Stimulated activated CD8-positive, alpha-beta memory T cell treated with anti-CD3 and anti-CD28 coated beads, Interleukin-12 subunit alpha, Interleukin-12 subunit beta, amount 100 ng/mL, for 1 hour (primary cell): ENCODE results near the gene LRRC45.
"Not testable (repeated sequence)": the region's sequence is repeated elsewhere in the genome, so short reads cannot be mapped to it uniquely, and the experiment has no call there.

Source experiments
- DNase-seq: peaks from one replicate; pipeline ENCODE4 v3.0.0-alpha.2; 2020; ENCODE audit warnings: low read depth

LRRC45 gene

GRCh38 chr17:82022981-82023446 is at the start of gene LRRC45:
LRRC45 (plus strand) TSS chr17:82023305; CDS start chr17:82023644, 339 bp downstream.
- peak; percentile 99 for DNase-seq

GRCh38 chr17:81973432-81973831 is 49.7 kb upstream of the LRRC45 start:
- DNase-seq: no peak

GRCh38 chr17:81976332-81977210 is 46.5 kb upstream of the LRRC45 start:
- DNase-seq: no peak

- DNase-seq: peak; percentile 85
These were observed 45.8 kb upstream of the LRRC45 start, which contains the start of gene ASPSCR1 for GRCh38 chr17:81977211-81977808. ASPSCR1 (plus strand) TSS chr17:81977629; CDS start chr17:81977647, 18 bp downstream.

- no peak for DNase-seq
These were observed 44.4 kb upstream of the LRRC45 start for GRCh38 chr17:81978524-81979298.

- no peak for DNase-seq
These were observed 43.0 kb upstream of the LRRC45 start for GRCh38 chr17:81980122-81980521.

GRCh38 chr17:81980707-81981343 is 42.3 kb upstream of the LRRC45 start:
- no peak for DNase-seq

GRCh38 chr17:81981511-81981910 is 41.6 kb upstream of the LRRC45 start:
- DNase-seq: not testable (repeated sequence)

- DNase-seq: no peak
These were observed 40.0 kb upstream of the LRRC45 start for GRCh38 chr17:81983011-81983638.

GRCh38 chr17:81983639-81984373 is 39.3 kb upstream of the LRRC45 start:
- no peak for DNase-seq

- no peak for DNase-seq
These were observed 38.2 kb upstream of the LRRC45 start for GRCh38 chr17:81984773-81985410.

GRCh38 chr17:81986606-81987005 is 36.5 kb upstream of the LRRC45 start:
- no peak for DNase-seq

GRCh38 chr17:81987161-81987770 is 35.8 kb upstream of the LRRC45 start:
- no peak for DNase-seq

GRCh38 chr17:81990836-81991683 is 32.0 kb upstream of the LRRC45 start:
- no peak for DNase-seq

GRCh38 chr17:81991684-81992305 is 31.3 kb upstream of the LRRC45 start:
- DNase-seq: no peak

- no peak for DNase-seq
These were observed 30.6 kb upstream of the LRRC45 start for GRCh38 chr17:81992306-81993102.
